GM12878 (cell line): Measurements from ENCODE around the gene NME8. TPM values are rescaled to one million over a fixed set of nuclear protein-coding genes. Genes with fewer than 3 reads are reported as not detected.

Experiments used
- BHLHE40 ChIP-seq, 2 experiments: fragments of 450-650 bp in 1 of 2; IDR thresholded peaks; 2 replicates each; pipeline ENCODE4 v1.6.1; 2011 to 2017; ENCODE audit warnings: low read depth in 2 of 2, borderline replicate concordance in 1 of 2, improper control_type of control experiment in 1 of 2, low read length in 1 of 2, mild to moderate bottlenecking in 1 of 2
- BRCA1 ChIP-seq: IDR thresholded peaks from 2 replicates; pipeline ENCODE4 v1.6.1; 2011; ENCODE audit warnings: low read depth, low read length, improper control_type of control experiment
- GATAD2B ChIP-seq: fragments of 450-650 bp; conservative IDR thresholded peaks from 2 replicates; pipeline ENCODE4 v1.6.1; 2017; ENCODE audit warnings: low read depth, mild to moderate bottlenecking, moderate library complexity
- HDGF ChIP-seq: fragments of 450-650 bp; IDR thresholded peaks from 2 replicates; pipeline ENCODE4 v1.6.1; 2016; ENCODE audit warnings: antibody characterized with exemption
- MXI1 ChIP-seq: fragments of 150-350 bp; IDR thresholded peaks from 2 replicates; pipeline ENCODE4 v1.6.1; 2011; ENCODE audit warnings: low read depth, mild to moderate bottlenecking, inconsistent platforms, low read length, improper control_type of control experiment
- NR2C1 ChIP-seq: fragments of 450-650 bp; IDR thresholded peaks from 2 replicates; pipeline ENCODE4 v1.6.1; 2017; ENCODE audit warnings: antibody characterized with exemption, mild to moderate bottlenecking, moderate library complexity
- RFX5 ChIP-seq: IDR thresholded peaks from 2 replicates; pipeline ENCODE4 v1.6.1; 2011; ENCODE audit warnings: low read depth, low read length, improper control_type of control experiment
- SMAD5 ChIP-seq: IDR thresholded peaks from 2 replicates; pipeline ENCODE4 v1.6.1; 2016; ENCODE audit warnings: antibody characterized with exemption, low read depth
- SPI1 ChIP-seq: IDR thresholded peaks from 2 replicates; pipeline ENCODE4 v1.6.1; 2011; ENCODE audit warnings: low read depth, mild to moderate bottlenecking, low read length, moderate library complexity, borderline replicate concordance; ENCODE audit not compliant: insufficient read depth
- STAT3 ChIP-seq: IDR thresholded peaks from 2 replicates; pipeline ENCODE4 v1.6.1; 2011; ENCODE audit warnings: low read depth, low read length, improper control_type of control experiment
- TCF3 ChIP-seq: IDR thresholded peaks from 2 replicates; pipeline ENCODE4 v1.6.1; 2012; ENCODE audit warnings: low read depth, mild to moderate bottlenecking, low read length, borderline replicate concordance; ENCODE audit not compliant: insufficient read depth
- YBX1 ChIP-seq: fragments of 450-650 bp; IDR thresholded peaks from 2 replicates; pipeline ENCODE4 v1.6.1; 2016; ENCODE audit warnings: antibody characterized with exemption
- ZBED1 ChIP-seq: IDR thresholded peaks from 2 replicates; pipeline ENCODE4 v1.6.1; 2016; ENCODE audit warnings: borderline replicate concordance
- polyA plus RNA-seq, 11 experiments: library from polyadenylated mRNA; depleted of rRNA in 4 of 11; unstranded in 6 of 11; stranded (reverse) in 5 of 11; fragments of >200 nt; fragmentation: Nextera tagmentation in 4 of 11; fragmentation: Illumina TruSeq in 1 of 11; extraction: Ambion mirVana in 4 of 11; extraction: Trizol in 1 of 11; gene quantifications; 1 replicate in 1 of 11; 2 replicates in 10 of 11; pipeline versions ENCODE4 v1.2.1 to v1.2.3, GENCODE V29; 2011 to 2016; ENCODE audit warnings: inconsistent platforms in 2 of 11, missing spikeins in 2 of 11, low read depth in 1 of 11
- total RNA-seq, 4 experiments: library from RNA; depleted of rRNA in 3 of 4; stranded (reverse); fragments of >200 nt in 3 of 4; fragmentation: Illumina TruSeq in 1 of 4; extraction: Trizol in 1 of 4; gene quantifications; 2 replicates each; pipeline versions ENCODE4 v1.2.1 to v1.2.3, GENCODE V29; 2013 to 2021
- TF ChIP-seq, protein P1 (sequence below): fragments of 450-650 bp; formaldehyde crosslinking; IDR thresholded peaks from 2 replicates; pipeline ENCODE4 v1.4.0; 2022; ENCODE audit warnings: mild to moderate bottlenecking, moderate library complexity
- TF ChIP-seq, protein P2 (sequence below): fragments of 450-650 bp; IDR thresholded peaks from 2 replicates; pipeline ENCODE4 v1.6.1; 2018; ENCODE audit warnings: borderline replicate concordance, mild to moderate bottlenecking; ENCODE audit not compliant: partially characterized antibody
- TF ChIP-seq, protein P3 (sequence below): IDR thresholded peaks from 2 replicates; pipeline ENCODE4 v1.6.1; 2011; ENCODE audit warnings: borderline replicate concordance, low read depth, mild to moderate bottlenecking, moderate library complexity, mixed read lengths, low read length; ENCODE audit not compliant: insufficient read depth; ENCODE audit errors: extremely low read length
- TF ChIP-seq, protein P4 (sequence below): IDR thresholded peaks from 2 replicates; pipeline ENCODE4 v1.6.1; 2012; ENCODE audit warnings: mild to moderate bottlenecking, low read depth, low read length

Gene NME8
- total and polyA plus RNA-seq, 10 of the 15 experiments (the other 5 are each of a cell fraction or from before 2014, with no cell fraction given) = 0.03 to 3.5 (median 0.52) TPM; not detected in 2

DNA sequence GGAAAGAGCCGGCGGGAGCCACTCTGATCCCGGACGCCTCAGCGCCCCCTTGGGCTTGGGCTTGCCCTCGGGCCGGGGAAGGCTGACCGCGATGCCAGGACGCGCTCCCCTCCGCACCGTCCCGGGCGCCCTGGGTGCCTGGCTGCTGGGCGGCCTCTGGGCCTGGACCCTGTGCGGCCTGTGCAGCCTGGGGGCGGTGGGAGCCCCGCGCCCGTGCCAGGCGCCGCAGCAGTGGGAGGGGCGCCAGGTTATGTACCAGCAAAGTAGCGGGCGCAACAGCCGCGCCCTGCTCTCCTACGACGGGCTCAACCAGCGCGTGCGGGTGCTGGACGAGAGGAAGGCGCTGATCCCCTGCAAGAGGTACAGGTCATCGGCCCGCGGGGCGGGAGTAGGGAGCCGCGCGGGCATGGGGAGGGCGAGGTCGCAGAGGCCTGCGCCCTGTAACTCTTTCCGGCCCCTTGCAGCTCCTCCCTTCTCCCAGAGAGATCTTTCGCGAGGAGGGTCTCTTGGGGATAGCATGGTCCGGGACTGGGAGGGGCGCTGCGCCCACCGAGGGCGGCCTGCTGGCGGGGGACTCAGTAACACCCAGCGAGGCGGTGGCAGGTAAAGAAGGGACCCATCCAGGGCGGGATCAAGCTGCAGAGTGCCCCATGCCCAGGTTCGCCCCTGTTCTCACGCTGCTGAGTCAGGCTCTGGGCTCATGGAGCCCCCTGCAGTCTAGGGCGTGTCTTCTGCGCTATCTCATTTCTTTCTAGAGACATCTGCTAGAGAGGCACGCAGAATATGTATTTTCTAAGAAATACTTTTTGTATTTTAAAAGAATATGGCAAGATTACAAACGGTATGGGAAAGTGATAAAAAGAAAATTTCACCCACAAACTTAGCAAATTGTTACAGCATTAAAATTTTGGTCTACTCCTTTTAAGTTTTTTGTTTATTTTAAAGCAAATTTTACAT, 72.7 kb downstream of the NME8 start (continued):
- TF ChIP-seq BRCA1 = no peak
- no peak for TF ChIP-seq RFX5
- no peak for TF ChIP-seq SMAD5
- TF ChIP-seq, protein P1, sequence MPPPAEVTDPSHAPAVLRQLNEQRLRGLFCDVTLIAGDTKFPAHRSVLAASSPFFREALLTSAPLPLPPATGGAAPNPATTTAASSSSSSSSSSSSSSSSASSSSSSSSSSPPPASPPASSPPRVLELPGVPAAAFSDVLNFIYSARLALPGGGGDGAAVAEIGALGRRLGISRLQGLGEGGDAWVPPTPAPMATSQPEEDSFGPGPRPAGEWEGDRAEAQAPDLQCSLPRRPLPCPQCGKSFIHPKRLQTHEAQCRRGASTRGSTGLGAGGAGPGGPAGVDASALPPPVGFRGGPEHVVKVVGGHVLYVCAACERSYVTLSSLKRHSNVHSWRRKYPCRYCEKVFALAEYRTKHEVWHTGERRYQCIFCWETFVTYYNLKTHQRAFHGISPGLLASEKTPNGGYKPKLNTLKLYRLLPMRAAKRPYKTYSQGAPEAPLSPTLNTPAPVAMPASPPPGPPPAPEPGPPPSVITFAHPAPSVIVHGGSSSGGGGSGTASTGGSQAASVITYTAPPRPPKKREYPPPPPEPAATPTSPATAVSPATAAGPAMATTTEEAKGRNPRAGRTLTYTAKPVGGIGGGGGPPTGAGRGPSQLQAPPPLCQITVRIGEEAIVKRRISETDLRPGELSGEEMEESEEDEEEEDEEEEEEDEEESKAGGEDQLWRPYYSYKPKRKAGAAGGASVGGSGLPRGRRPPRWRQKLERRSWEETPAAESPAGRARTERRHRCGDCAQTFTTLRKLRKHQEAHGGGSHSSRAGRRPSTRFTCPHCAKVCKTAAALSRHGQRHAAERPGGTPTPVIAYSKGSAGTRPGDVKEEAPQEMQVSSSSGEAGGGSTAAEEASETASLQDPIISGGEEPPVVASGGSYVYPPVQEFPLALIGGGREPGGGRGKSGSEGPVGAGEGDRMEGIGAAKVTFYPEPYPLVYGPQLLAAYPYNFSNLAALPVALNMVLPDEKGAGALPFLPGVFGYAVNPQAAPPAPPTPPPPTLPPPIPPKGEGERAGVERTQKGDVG (CRISPR knock-in tag) = no peak
- no peak for TF ChIP-seq ZBED1
- peak; percentile 41; the same call in 1 of the 2 replicates for TF ChIP-seq HDGF
- TF ChIP-seq, protein P2, sequence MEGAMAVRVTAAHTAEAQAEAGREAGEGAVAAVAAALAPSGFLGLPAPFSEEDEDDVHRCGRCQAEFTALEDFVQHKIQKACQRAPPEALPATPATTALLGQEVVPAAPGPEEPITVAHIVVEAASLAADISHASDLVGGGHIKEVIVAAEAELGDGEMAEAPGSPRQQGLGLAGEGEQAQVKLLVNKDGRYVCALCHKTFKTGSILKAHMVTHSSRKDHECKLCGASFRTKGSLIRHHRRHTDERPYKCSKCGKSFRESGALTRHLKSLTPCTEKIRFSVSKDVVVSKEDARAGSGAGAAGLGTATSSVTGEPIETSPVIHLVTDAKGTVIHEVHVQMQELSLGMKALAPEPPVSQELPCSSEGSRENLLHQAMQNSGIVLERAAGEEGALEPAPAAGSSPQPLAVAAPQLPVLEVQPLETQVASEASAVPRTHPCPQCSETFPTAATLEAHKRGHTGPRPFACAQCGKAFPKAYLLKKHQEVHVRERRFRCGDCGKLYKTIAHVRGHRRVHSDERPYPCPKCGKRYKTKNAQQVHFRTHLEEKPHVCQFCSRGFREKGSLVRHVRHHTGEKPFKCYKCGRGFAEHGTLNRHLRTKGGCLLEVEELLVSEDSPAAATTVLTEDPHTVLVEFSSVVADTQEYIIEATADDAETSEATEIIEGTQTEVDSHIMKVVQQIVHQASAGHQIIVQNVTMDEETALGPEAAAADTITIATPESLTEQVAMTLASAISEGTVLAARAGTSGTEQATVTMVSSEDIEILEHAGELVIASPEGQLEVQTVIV = no peak
- TF ChIP-seq TCF3 = no peak
- TF ChIP-seq GATAD2B = peak; percentile 92; the same call in 1 of the 2 replicates
- no peak for TF ChIP-seq STAT3
- peak; percentile 21; the same call in 1 of the 2 replicates for TF ChIP-seq MXI1
- TF ChIP-seq, protein P3, sequence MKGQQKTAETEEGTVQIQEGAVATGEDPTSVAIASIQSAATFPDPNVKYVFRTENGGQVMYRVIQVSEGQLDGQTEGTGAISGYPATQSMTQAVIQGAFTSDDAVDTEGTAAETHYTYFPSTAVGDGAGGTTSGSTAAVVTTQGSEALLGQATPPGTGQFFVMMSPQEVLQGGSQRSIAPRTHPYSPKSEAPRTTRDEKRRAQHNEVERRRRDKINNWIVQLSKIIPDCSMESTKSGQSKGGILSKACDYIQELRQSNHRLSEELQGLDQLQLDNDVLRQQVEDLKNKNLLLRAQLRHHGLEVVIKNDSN = no peak
- no peak for TF ChIP-seq SPI1
- TF ChIP-seq YBX1 = no peak
- peak; percentile 31 for TF ChIP-seq NR2C1
- TF ChIP-seq, protein P4, sequence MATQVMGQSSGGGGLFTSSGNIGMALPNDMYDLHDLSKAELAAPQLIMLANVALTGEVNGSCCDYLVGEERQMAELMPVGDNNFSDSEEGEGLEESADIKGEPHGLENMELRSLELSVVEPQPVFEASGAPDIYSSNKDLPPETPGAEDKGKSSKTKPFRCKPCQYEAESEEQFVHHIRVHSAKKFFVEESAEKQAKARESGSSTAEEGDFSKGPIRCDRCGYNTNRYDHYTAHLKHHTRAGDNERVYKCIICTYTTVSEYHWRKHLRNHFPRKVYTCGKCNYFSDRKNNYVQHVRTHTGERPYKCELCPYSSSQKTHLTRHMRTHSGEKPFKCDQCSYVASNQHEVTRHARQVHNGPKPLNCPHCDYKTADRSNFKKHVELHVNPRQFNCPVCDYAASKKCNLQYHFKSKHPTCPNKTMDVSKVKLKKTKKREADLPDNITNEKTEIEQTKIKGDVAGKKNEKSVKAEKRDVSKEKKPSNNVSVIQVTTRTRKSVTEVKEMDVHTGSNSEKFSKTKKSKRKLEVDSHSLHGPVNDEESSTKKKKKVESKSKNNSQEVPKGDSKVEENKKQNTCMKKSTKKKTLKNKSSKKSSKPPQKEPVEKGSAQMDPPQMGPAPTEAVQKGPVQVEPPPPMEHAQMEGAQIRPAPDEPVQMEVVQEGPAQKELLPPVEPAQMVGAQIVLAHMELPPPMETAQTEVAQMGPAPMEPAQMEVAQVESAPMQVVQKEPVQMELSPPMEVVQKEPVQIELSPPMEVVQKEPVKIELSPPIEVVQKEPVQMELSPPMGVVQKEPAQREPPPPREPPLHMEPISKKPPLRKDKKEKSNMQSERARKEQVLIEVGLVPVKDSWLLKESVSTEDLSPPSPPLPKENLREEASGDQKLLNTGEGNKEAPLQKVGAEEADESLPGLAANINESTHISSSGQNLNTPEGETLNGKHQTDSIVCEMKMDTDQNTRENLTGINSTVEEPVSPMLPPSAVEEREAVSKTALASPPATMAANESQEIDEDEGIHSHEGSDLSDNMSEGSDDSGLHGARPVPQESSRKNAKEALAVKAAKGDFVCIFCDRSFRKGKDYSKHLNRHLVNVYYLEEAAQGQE = no peak
- TF ChIP-seq BHLHE40 (IDR thresholded peaks at IDR 0.05; ENCODE audit: borderline replicate concordance in 1 of 2, low read depth in 2 of 2, low read length in 1 of 2) = peak in 1 of 2 experiments; percentile 85; a peak in 2 of 4 replicates
